Embryonic facial prominence (tissue), 1 donor: ENCODE results near the gene NAV1.
"Not testable (repeated sequence)": the region's sequence is repeated elsewhere in the genome, so short reads cannot be mapped to it uniquely, and the experiment has no call there.

Experiments used
- DNase-seq: peaks from one replicate; pipeline ENCODE4 v3.0.0-alpha.2; 2016; ENCODE audit errors: extremely low spot score

Gene NAV1, protein sequence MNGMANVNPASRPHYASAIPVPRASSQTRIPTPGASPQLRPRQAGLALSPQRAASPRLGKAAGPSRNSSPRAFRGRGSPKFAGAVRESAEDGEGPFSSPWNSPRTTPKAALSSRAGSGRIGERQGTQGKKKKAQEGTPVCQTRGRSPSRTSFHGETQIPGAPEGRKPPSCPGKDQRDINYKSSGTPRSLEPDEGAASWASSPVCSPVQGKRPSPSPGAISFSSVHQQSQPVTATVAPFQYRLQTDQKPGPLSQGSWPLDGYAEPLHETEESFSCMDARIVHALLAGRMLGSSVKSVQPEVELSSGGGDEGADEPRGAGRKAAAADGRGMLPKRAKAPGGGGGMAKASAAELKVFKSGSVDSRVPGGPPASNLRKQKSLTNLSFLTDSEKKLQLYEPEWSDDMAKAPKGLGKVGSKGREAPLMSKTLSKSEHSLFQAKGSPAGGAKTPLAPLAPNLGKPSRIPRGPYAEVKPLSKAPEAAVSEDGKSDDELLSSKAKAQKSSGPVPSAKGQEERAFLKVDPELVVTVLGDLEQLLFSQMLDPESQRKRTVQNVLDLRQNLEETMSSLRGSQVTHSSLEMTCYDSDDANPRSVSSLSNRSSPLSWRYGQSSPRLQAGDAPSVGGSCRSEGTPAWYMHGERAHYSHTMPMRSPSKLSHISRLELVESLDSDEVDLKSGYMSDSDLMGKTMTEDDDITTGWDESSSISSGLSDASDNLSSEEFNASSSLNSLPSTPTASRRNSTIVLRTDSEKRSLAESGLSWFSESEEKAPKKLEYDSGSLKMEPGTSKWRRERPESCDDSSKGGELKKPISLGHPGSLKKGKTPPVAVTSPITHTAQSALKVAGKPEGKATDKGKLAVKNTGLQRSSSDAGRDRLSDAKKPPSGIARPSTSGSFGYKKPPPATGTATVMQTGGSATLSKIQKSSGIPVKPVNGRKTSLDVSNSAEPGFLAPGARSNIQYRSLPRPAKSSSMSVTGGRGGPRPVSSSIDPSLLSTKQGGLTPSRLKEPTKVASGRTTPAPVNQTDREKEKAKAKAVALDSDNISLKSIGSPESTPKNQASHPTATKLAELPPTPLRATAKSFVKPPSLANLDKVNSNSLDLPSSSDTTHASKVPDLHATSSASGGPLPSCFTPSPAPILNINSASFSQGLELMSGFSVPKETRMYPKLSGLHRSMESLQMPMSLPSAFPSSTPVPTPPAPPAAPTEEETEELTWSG (N-terminal part only)

DNA sequence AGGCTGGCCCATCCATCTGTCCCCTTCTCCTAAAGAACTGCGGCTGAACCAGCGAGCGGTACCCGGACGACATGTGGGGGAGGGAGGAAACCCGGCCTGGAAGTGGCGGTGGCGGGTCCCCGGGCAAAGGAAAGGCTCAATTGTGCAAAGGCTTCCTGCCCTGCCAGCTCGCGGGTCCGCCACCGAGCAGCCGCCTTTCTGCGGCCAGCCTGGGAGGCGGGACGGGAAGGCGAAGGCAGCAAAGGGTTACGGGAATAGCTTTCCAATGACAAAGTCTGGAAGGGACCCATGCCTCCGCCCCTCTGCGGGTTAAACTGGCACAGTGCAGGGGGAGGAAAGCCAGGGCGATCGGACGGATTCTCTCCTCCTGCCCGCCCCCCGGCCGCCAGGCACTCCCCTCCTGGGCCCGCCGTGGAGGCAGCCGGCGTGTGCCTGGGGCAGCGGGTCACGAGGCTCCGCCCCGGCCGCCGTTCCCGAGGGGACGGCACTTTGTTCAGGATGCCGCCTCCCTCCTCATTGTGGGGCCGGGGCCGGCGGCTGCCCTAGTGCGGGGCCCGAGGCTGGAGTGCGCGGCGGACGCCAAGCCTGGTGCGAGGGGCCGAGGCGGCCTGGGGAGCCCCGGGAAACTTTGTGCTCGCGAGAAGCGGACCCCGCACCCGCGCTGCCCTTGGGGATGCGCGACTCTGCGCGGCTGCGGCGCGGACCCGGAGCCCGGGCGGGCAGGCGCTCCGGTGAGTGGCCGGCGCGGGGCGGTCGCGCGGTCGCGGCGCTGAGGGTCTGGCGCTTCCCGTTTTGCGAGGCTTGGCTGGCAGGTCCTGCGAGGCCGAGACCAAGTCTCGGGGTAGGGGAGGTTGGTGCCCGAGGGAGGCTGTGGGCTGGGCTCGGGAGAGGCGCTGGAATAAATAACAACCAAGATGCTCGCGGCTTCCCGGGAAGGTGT, at the start of gene NAV1:
NAV1 (plus strand) TSS at position 516 of the 940 bp plus-strand sequence. CDS start 83,758 bp downstream, outside the sequence.
- no peak for DNase-seq

DNA sequence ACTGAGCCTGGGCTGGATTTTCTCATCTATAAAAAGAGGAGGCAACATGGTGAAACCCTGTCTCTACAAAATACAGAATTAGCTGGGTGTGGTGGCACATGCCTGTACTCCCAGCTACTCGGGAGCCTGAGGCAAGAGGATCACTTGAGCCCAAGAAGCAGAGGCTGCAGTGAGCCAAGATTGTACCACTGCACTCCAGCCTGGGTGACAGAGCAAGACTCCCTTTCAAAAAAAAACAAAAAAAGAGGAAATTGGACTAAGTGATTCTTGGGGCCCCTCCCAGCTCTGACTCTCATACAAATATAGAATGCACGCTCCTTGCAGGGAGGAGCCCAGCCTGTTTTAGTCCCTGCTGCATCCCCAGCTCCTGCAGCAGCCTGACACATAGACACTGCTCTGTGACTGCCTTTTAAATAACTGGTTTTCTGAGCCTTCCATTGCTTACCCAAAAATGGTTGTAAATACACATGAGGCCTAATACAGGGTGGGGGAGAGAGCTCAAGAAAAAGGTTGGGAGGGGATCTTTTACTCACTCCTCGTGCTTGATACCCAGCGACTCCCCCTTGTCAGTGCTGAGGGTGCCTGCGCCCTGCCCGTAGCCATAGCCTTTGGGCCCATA, 49.2 kb upstream of the NAV1 start:
- no peak for DNase-seq

DNA sequence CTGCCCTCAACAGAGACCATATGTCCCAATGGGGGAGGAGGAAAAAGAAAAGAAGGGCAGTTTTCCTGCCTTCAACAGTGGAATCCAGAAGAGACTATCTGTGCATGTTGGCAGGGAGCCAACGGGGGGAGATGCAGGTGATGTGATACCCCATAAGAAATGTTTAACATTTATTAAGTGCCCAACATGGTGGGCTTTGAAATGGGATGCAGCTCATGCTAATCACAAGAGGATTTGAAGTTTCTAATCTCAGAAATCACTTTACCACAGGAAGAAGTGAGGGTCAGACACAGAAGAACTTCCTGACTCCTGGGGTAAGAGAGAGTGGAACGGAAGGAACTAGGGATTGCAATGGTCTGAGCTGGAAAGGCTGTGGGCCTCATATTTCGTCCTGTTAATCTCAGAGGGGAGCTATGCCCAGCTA, 48.2 kb upstream of the NAV1 start:
- no peak for DNase-seq

DNA sequence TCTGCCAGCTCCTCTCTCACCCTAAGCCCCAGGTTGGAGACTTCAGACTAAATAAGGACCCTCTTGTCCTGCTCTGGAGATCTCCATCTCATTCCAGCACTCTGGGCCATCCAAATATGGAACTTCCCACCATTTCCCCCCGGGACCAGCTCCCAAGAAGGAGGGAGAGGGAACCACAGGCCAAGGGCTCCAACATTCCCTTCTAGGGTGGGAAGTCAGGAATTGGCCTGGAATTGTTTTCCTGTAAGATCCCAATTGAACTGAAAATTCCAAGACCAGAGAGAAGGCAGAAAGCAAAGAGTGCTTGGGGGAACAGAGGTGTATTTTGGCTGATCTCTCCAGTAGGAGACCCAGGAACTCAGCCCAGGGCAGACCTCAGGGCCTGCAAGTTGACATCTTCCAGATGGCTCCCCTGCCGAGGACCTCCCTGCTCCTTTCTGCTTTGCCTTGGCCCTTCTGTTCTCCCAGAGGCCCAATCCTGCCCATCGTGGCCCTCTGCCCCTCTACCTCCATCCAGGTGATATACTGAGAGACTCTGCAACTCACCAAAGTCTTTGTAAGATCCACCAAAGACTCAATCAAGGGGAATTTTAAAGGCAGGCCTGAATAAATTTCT, 46.9 kb upstream of the NAV1 start:
- DNase-seq = no peak

DNA sequence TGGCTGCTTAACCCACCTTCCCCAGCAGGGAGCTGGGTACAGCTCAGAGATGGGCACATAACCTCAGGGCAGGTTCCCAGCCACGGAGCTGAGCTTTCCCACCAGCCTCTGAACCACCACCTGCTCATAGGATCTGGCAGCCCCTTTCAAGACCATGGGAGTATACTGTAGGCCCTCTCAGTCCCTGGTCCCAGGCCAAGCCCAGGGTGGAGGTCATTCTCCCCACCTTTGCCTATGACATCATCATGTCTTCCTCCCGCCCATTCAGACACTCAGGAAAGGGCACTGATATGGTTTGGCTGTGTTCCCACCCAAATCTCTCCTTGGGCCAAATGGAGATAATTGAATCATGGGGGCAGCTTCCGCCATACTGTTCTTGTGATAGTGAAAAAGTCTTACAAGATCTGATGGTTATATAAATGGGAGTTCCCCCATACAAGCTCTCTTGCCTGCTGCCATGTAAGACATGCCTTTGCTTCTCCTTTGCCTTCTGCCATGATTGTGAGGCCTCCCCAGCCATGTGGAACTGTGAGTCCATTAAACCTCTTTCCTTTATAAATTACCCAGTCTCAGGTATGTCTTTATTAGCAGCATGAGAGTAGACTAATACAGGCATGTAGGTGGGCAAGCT, 45.8 kb upstream of the NAV1 start:
- not testable (repeated sequence) for DNase-seq

DNA sequence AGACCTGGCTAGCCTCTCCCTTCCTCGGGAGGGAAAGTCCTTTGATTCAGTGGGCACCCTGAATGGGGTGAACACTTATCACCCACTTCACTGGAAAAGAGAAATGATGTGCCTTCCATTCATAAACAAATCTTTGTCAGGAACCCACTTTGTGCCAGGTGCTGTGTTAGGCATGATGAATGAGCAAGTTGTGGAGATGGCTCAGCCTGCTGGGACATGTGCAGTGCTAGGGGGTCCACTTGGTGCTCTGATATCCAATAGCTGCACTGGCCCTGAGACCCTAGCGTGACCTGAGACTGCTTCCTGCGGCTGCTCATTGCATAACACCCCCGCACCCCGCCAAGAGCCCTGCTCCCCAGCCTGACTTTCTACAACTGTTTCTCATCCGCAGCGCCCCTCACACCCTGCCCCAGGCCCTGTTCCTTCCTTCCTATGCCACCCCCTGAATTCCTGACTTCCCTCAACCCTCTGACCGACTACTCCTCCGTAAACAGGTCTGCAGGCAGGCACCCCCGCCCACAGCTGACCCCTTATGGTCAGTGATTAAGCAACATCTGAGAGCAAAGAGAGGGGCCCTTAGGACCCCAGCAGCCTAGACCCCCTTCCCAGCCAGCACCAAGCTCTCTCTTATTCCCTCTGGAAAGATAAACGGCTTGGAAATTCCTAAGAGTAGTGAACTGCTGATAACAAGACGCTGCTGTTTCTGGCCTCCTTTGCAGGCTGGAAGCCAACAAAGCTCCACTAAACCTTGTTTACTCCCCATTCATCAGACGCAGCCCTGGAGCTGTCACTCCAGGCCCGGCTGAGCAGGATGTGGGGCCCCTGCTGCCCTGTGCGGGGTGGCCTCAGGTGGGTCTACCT, 44.9 kb upstream of the NAV1 start:
- no peak for DNase-seq

DNA sequence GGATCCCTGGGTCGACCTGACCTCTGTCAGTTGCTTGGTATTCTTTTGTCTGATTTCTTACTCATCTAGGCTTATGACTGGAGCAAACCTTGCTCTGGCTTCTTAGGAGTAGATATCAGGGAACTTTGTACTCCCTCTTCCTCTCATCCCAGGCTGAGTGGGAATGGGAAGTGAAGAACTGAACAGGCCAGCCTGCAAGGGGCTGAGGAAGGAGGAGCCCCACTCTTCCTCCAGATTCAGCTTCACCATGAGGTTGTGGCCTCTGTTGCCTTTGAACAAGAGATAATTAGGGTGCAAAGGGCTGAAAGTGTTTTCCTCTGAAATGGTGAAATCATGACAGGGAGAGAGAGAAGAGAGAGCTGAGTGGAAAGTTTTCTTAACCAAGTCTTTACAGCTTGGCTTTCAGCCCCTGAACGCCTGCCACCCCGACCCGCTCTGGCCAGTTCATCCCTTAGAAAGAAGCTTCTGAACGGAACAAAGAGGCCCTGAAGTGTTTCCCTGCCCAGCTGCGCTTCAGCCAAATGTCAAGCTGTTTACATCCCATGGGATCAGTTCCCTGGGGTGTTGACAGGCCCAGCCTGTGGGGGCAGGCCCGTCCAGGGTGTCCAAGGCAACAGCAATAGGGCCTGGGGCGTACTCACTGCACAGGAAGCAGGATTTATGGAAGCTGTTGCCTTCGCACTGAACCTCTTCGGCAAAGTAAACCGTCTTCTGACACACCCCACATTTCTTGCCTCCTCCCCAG, 43.2 kb upstream of the NAV1 start:
- DNase-seq = no peak

DNA sequence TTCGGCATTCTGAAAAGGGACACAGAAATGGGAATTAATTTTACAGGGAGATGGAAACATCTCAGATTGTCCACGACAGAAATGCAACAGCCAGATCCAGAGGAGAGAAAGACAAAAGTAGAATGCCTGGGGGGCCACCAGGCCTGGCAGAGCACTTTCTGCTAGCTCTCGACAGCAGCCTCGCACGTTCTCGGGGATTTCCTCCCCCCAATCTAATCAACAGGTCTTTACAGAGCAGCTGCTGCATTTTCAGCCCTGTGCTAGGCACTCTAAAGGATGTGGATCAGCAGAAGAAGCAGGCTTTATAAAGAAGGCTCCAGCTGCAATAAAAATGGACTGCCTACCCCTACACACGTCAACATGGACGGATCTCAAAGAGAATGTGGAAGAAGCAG, 42.6 kb upstream of the NAV1 start:
- DNase-seq = no peak

DNA sequence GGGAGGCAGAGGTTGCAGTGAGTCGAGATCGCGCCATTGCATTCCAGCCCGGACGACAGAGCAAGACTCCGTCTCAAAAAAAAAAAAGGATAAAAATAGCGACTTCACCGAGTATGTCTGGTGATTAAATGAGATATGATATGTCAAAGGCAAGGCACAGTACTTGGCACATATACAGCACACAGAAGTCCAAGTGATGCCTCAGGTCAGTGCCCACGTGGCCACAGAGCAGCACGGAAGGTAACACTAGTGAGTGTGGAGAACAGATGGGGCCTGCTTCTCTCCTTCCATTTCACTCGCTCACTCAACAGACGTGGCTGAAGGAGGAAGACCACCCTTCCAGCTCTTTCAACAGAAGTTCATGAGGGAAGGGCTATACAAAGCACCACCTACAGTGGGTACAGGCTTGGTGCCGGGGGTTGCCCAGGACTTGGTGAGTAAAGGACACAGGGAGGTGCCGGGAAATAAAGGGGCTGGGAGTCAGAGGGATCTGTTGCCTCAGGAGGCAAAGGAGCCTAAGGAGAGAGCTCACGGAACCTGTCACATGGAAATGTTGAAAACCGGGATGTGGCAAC, 40.9 kb upstream of the NAV1 start:
- no peak for DNase-seq

DNA sequence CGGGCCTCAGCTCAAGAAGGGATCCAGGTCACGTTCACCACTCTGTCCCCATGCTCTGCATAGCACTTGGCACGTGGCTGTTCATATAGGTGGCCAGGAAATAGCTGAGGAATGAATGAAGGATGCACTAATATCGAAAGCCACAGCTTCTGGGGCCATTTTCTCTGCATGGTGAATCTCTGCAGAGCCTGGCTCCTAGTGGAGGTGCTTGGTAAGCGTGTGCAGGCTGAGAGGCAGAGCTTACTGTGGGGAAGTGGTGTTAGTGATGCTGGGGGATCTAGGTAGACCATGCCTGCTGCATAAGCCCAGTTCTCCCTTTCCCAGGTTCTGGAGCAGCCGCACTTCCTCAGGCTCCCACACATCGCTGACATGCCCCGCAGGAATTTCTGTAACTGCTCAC, 40.3 kb upstream of the NAV1 start:
- no peak for DNase-seq

DNA sequence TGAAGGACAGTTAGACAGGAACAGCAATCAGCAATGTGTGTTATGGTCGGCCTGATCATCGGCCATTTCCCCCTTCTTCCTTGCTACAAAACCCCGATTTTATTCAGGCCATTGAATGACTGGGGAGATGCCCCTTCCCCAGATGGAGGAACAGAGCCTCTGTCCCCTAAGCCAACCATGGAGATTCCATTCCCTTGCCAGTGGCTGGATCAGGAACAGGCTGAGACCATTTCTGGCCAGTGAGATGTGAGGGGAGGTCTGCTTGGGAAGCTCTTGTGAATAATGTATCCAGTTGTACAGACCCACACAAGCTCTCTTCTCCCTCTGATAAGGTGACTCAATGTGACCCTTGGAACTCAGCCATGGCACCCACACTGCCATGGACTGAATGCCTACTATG, 39.7 kb upstream of the NAV1 start:
- DNase-seq = no peak

DNA sequence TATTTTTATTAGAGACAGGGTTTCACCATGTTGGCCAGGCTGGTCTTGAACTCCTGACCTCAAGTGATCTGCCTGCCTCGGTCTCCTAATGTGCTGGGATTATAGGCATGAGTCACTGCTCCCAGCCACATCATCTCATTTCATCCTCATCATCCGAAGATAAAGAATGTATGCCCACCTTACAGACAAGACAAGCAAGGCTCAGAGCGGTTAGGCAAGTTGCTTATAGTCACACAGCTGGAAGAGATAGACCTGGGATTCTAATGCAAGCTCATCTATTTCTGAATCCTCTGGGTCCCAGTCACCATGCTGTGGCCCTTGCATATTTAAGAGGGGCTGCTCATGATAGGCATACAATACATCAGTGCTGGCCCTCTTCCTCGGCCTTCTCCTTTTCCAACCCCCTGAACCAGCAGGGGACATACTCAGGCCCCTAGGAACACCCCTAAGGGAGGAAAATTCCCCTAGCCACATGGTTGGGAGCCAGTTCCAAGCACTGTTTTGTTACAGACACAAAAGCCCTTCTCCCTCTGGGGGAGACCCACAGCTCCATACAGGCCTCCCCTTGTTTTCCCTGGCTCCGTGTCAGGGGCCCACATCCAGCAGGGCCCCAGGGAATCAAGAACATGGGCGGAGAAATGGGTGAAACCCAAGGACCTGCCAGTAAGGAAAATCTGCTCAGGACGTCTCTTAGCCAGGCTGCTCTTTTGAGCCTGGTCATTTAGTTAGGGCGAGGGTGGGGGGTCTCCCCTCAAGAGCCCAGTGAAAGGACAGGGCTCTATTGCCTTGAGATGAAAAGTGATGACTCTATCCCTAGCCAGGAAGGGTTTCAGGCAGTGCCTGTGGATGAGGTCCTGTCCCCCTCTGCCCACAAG, 38.9 kb upstream of the NAV1 start:
- DNase-seq = no peak

DNA sequence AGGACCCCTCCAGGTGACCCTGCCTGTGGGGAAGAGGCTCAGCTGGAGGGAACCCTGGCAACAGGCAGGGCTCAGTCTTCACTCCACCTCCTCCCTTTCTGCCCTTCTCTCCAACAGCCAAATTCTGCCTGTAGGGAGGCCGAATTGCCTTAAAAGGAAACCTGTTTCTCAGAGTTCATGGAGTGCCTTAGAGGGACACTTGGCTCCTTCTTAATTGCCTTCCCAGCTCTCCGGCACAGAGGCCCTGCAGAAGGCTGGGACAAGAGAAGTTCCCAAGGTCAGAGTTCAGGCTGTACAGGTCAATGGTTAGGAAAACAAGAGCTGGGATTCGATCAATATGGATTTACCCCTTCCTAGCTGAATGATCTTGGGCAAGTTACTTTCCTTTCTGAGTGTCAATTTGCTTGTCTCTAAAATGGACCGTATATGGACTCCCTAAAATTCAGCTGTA, 38.2 kb upstream of the NAV1 start:
- DNase-seq = no peak

DNA sequence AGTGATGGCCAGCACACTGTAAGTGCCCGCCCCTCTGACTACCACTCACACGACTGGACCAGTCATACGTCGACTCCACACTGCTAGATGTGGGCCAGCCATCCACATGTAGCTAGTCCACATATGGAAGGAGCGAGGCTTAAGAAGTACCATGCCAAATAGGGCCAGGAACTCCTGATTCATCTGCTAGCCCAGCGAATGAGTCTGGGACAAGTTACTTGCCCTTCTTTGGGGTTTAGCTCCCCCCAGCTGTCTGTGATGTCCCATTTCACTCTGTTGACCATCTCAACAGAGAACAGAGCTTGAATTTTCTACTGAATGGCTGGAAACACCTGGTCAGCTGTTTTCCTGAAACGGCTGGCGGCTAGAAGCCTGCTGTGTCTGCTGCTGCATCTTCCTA, 37.8 kb upstream of the NAV1 start:
- no peak for DNase-seq

DNA sequence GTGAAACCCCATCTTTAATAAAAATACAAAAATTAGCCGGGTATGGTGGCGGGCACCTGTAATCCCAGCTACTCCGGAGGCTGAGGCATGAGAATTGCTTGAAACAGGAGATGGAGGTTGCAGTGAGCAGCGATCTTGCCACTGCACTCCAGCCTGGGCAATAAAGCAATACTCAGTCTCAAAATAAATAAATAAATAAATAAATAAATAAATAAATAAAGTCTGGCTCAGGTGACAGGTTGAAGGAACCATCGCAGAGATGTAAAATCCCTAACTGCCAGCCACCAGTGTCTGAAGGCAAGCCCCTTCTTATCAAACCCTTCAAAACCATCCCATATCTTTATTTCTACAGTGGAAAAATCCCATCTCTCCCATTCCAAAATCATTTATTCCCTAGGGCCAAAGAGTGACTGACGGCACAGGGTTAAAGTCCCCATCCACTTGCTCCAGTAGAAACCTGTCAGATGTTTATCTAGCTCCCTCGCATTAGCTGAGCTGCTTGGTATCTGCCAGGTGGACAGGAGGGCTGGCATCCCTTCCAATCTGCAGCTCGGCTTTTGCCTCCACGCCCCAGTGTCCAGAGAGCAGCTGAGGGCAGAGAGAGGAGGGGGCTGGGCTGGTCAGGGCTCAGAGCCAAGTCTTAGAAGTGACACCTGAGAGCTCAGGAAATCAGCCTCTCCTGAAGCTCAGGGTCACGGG, 37.0 kb upstream of the NAV1 start:
- no peak for DNase-seq

DNA sequence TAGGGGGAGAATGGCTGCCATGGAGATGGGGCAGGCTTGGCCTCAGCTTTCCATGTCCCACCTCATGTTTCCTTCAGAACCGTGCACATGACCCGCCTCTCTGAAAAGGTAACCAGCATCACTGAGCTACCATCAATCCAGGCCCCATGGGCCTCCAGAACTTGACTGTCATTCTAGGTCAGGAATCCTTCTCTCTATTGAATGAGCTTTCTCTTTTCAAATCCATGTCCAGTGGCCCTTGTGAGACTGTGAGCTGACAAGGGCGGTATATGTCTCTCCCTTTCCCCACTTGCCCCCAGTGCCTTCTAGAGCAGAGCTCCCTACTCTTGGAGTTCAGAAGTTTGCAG, 36.4 kb upstream of the NAV1 start:
- no peak for DNase-seq
